Peyer's patch (tissue), 4 donors: ENCODE results near the gene BIN2. TPM values are rescaled to one million over a fixed set of nuclear protein-coding genes. Genes with fewer than 3 reads are reported as not detected.
A peak's percentile ranks its signal among the peaks of the same experiment; 100 is the strongest.

ENCODE experiments used
- DNase-seq, 3 donors: peaks; one replicate each; pipeline ENCODE4 v3.0.0-alpha.2; 2017 to 2019
- H3K27ac ChIP-seq, 4 donors: fragments of 200-600 bp; sonication (generic); one replicate each; pipeline ENCODE4 v1.5.1; 2016 to 2019
- H3K27me3 ChIP-seq, 2 donors: fragments of 200-600 bp; sonication (generic); one replicate each; pipeline ENCODE4 v1.5.1; 2019
- H3K36me3 ChIP-seq, 3 donors: fragments of 200-600 bp; sonication (generic); one replicate each; pipeline ENCODE4 v1.5.1; 2016 to 2019
- H3K4me1 ChIP-seq, 4 donors: fragments of 200-600 bp; sonication (generic); one replicate each; pipeline ENCODE4 v1.5.1; 2016 to 2019
- H3K4me3 ChIP-seq, 4 donors: fragments of 200-600 bp; sonication (generic); 1 replicate in 3 of 4; 2 replicates in 1 of 4; pipeline ENCODE4 v1.5.1; 2016 to 2019; ENCODE audit warnings: mild to moderate bottlenecking in 1 of 4
- H3K9me3 ChIP-seq, 4 donors: fragments of 200-600 bp; sonication (generic); one replicate each; pipeline ENCODE4 v1.5.1; 2016 to 2019; ENCODE audit warnings: mild to moderate bottlenecking in 1 of 4
- CTCF ChIP-seq, 6 experiments: fragments of 450-650 bp in 4 of 6; fragments of 200-600 bp in 2 of 6; sonication (generic) in 1 of 6; IDR thresholded peaks; one replicate each; pipeline ENCODE4 v1.5.1; 2017 to 2019; ENCODE audit warnings: antibody characterized with exemption in 6 of 6, mild to moderate bottlenecking in 3 of 6, moderate library complexity in 1 of 6
- POLR2A ChIP-seq, 2 donors: fragments of 450-650 bp; IDR thresholded peaks; one replicate each; pipeline ENCODE4 v1.5.1; 2017; ENCODE audit warnings: antibody characterized with exemption in 2 of 2, mild to moderate bottlenecking in 2 of 2, moderate library complexity in 2 of 2
- total RNA-seq, 4 donors: library from RNA; depleted of rRNA; stranded (reverse); fragments of >200 nt; gene quantifications; one replicate each; pipeline ENCODE4 v1.1.0, GENCODE V29; 2016

Gene BIN2
- total RNA-seq, 4 donors from 2014 or later: 2.3 to 38.0 (median 5.6) TPM

GRCh38 chr12:51246254-51246853 lies 77.6 kb downstream of the BIN2 start:
- Histone ChIP-seq H3K9me3 (no peaks in the 10 kb centered on the region), H3K4me3 (no peak overlapping the region), H3K36me3 (peaks cover 0 to 31% (median 0%) of the 10 kb centered on the region in 3 donors), H3K4me1 (peaks cover 0 to 22% (median 0%) of the 10 kb centered on the region in 4 donors), H3K27ac (peak overlapping the region in 3 of 4 donors; percentile 8 to 54 (median 29)), H3K27me3 (no peaks in the 10 kb centered on the region)
- no peak for TF ChIP-seq POLR2A (IDR thresholded peaks at IDR 0.05)
- TF ChIP-seq CTCF (IDR thresholded peaks at IDR 0.05): no peak
- DNase-seq: no peak

GRCh38 chr12:51245476-51246253 lies 78.3 kb downstream of the BIN2 start:
- no peak for DNase-seq
- H3K27ac ChIP-seq: peak overlapping the region in 2 of 4 donors; percentile 8 to 54
- no peak overlapping the region for H3K4me3 ChIP-seq
- TF ChIP-seq POLR2A (IDR thresholded peaks at IDR 0.05) (no peak), CTCF (IDR thresholded peaks at IDR 0.05) (no peak)
- H3K4me1 ChIP-seq: peaks cover 0 to 29% (median 0%) of the 10 kb centered on the region in 4 donors
- H3K9me3 ChIP-seq: no peaks in the 10 kb centered on the region
- H3K36me3 ChIP-seq: peaks cover 0 to 38% (median 0%) of the 10 kb centered on the region in 3 donors
- no peaks in the 10 kb centered on the region for H3K27me3 ChIP-seq

GRCh38 chr12:51244269-51244668 lies 79.7 kb downstream of the BIN2 start:
- TF ChIP-seq CTCF (IDR thresholded peaks at IDR 0.05): no peak
- TF ChIP-seq POLR2A (IDR thresholded peaks at IDR 0.05): no peak
- H3K27me3 ChIP-seq: no peaks in the 10 kb centered on the region
- DNase-seq: no peak
- no peak overlapping the region for H3K27ac ChIP-seq
- no peaks in the 10 kb centered on the region for H3K9me3 ChIP-seq
- H3K4me3 ChIP-seq: no peak overlapping the region
- H3K36me3 ChIP-seq: peaks cover 0 to 44% (median 0%) of the 10 kb centered on the region in 3 donors
- peaks cover 0 to 36% (median 0%) of the 10 kb centered on the region in 4 donors for H3K4me1 ChIP-seq

GRCh38 chr12:51242876-51243275 lies 81.1 kb downstream of the BIN2 start:
- Histone ChIP-seq H3K27me3 (no peaks in the 10 kb centered on the region), H3K36me3 (peaks cover 0 to 44% (median 0%) of the 10 kb centered on the region in 3 donors), H3K27ac (no peak overlapping the region), H3K4me1 (peaks cover 0 to 38% (median 0%) of the 10 kb centered on the region in 4 donors), H3K4me3 (no peak overlapping the region), H3K9me3 (no peaks in the 10 kb centered on the region)
- DNase-seq: no peak
- no peak for TF ChIP-seq POLR2A (IDR thresholded peaks at IDR 0.05)

GRCh38 chr12:51242120-51242519 lies 81.9 kb downstream of the BIN2 start:
- TF ChIP-seq POLR2A (IDR thresholded peaks at IDR 0.05): no peak
- TF ChIP-seq CTCF (IDR thresholded peaks at IDR 0.05): no peak
- H3K4me1 ChIP-seq: peaks cover 0 to 32% (median 0%) of the 10 kb centered on the region in 4 donors
- DNase-seq: no peak

GRCh38 chr12:51240971-51241370 lies 83.0 kb downstream of the BIN2 start:
- Histone ChIP-seq H3K4me3 (no peak overlapping the region), H3K9me3 (no peaks in the 10 kb centered on the region), H3K27me3 (no peaks in the 10 kb centered on the region), H3K27ac (no peak overlapping the region), H3K36me3 (peaks cover 0 to 44% (median 0%) of the 10 kb centered on the region in 3 donors), H3K4me1 (peaks cover 0 to 28% (median 0%) of the 10 kb centered on the region in 4 donors)
- DNase-seq: no peak
- no peak for TF ChIP-seq POLR2A (IDR thresholded peaks at IDR 0.05)
- TF ChIP-seq CTCF (IDR thresholded peaks at IDR 0.05): no peak

More at GRCh38 chr12:51242120-51242519, 81.9 kb downstream of the BIN2 start:
- H3K27me3 ChIP-seq: no peaks in the 10 kb centered on the region
- no peak overlapping the region for H3K4me3 ChIP-seq
- H3K27ac ChIP-seq: no peak overlapping the region
- H3K36me3 ChIP-seq: peaks cover 0 to 44% (median 0%) of the 10 kb centered on the region in 3 donors
- no peaks in the 10 kb centered on the region for H3K9me3 ChIP-seq
